Stomach smooth muscle (tissue), 2 donors: ENCODE data around the gene RAPGEF1.

Source experiments
- H3K27ac ChIP-seq: one replicate; pipeline ENCODE4 v1.7.0; 2013; ENCODE audit warnings: mild to moderate bottlenecking, low read length, inconsistent platforms
- H3K27me3 ChIP-seq, 2 donors: one replicate each; pipeline ENCODE4 v1.7.0; 2013; ENCODE audit warnings: low read length in 2 of 2; ENCODE audit not compliant: insufficient read depth in 2 of 2, control insufficient read depth in 1 of 2
- H3K36me3 ChIP-seq, 2 donors: one replicate each; pipeline ENCODE4 v1.7.0; 2013; ENCODE audit warnings: low read length in 2 of 2; ENCODE audit not compliant: control insufficient read depth in 2 of 2, insufficient read depth in 2 of 2
- H3K4me1 ChIP-seq: one replicate; pipeline ENCODE4 v1.7.0; 2013; ENCODE audit warnings: low read length; ENCODE audit not compliant: control insufficient read depth, insufficient read depth
- H3K4me3 ChIP-seq, 2 donors: one replicate each; pipeline ENCODE4 v1.7.0; 2013; ENCODE audit warnings: low read length in 2 of 2
- H3K9ac ChIP-seq, 2 donors: one replicate each; pipeline ENCODE4 v1.7.0; 2013; ENCODE audit warnings: low read length in 2 of 2, mild to moderate bottlenecking in 1 of 2
- H3K9me3 ChIP-seq, 2 donors: one replicate each; pipeline ENCODE4 v1.7.0; 2013; ENCODE audit warnings: low read length in 2 of 2; ENCODE audit not compliant: control insufficient read depth in 2 of 2
- donor health status: healthy.
- donor health status: Pancreatic carcinoma.

The RAPGEF1 gene

DNA sequence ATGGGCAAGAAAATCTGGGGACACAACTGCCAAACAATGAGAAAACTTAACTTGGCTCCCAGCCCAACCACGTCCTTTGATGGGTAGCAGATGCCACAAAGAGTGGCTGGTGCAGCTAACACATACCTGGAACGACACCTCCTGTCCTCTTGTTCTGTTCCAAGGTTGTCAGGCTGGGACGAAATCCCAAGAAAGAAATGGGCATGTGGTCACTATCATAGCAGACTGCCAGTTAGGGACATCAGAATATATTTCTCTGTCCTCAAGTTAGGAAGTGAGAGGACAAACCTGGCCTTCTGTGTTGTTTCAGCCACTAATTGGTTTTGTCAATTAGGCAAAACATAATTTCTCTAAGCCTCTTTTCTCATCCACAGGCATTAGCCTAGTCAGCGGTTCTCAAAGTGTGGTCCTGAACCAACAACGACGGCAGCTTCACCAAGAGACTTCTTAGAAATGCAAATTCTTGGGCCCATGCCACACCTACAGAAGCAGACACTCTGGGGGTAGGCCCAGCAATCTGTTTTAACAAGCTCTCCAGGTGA, 63.4 kb downstream of the RAPGEF1 start:
- Histone ChIP-seq H3K4me1 (peaks cover 63% of the 10 kb centered on the region), H3K27ac (peak overlapping the region; percentile 69), H3K4me3 (peak overlapping the region; percentile 1 to 15), H3K27me3 (no peaks in the 10 kb centered on the region), H3K9ac (no peak overlapping the region), H3K9me3 (no peaks in the 10 kb centered on the region), H3K36me3 (no peaks in the 10 kb centered on the region)

DNA sequence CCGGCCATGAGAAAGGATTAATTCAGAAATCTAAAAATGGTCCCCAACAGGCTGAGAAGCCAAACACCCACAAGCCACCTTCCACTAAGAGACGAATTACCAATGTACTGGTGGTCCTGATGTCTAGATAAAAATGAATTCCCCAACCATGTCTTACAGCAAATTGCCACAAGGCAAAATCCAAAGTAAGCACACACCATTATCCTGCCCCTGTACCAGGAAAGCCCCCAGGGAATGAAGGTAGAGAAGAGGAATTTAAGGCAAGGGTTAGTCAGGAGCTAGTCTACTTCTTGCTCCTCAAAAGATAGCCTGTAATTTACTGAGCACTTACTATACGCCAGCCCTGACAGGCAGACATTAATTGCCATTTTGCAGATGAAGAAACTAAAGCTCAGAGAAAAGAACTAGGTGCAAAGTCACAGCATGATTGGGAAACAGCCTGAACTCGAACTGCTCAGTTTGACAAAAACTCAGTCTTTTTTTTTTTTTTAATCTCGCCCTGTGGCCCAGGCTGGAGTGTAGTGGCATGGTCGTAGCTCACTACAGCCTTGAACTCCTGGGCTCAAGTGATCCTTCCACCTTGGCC, 64.3 kb downstream of the RAPGEF1 start:
- H3K4me3 ChIP-seq = no peak overlapping the region
- peak overlapping the region; percentile 69 for H3K27ac ChIP-seq
- peak overlapping the region in 1 of 2 donors; percentile 2 for H3K9ac ChIP-seq
- H3K27me3 ChIP-seq = no peaks in the 10 kb centered on the region
- H3K36me3 ChIP-seq = no peaks in the 10 kb centered on the region
- H3K9me3 ChIP-seq = no peaks in the 10 kb centered on the region
- peaks cover 72% of the 10 kb centered on the region for H3K4me1 ChIP-seq

DNA sequence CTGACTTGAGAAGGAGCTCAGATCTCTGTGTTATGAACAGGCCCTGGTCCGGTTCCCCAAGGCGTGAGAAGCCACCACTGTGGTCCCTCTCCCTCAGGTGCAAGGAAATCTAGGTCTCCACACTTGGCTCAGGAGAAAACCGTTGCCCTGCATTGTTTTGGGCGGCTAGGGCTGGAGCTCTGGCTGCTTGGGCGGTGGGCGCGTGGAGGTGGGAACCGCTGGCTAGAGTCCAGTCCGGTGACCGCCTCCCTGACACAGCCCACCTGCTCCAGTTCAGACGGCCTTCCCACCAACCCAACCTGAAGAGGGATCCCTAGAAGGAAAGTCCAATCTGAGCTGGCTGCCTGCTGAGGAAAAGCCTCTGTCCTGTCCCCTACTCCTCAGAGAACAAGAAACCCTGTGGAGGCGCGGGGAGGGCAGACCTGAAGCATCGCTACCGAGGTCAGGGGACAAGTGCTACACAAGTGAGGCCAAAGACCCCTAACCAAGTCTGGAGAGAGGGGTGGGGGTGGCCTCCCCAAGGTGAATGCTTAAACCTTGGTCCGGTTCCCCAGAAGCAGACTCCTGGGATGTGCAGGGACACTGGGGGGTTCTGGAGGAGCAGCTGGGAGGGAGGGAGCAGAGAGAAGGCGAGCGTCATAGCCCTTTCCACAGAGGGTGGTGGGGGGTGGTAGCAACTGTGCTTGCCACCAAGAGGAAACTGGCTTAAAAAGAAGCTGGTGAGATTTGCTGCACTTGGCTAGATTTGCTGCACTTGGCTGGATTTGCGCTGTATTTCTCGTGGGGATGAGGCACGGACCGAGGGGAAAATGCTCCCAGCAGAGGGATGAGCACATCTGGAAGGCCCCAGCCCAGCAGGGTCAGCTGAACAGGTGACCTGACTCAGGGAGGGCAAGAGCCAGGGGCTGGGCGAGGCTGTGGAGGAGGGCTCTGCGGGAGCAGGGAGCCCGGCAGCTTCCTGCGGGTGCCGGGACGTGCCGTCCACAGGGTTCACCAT, 65.2 kb downstream of the RAPGEF1 start:
- no peaks in the 10 kb centered on the region for H3K9me3 ChIP-seq
- H3K36me3 ChIP-seq = no peaks in the 10 kb centered on the region
- no peak overlapping the region for H3K9ac ChIP-seq
- H3K4me3 ChIP-seq = no peak overlapping the region
- H3K27me3 ChIP-seq = no peaks in the 10 kb centered on the region
- H3K27ac ChIP-seq = peak overlapping the region; percentile 6
- peaks cover 80% of the 10 kb centered on the region for H3K4me1 ChIP-seq

DNA sequence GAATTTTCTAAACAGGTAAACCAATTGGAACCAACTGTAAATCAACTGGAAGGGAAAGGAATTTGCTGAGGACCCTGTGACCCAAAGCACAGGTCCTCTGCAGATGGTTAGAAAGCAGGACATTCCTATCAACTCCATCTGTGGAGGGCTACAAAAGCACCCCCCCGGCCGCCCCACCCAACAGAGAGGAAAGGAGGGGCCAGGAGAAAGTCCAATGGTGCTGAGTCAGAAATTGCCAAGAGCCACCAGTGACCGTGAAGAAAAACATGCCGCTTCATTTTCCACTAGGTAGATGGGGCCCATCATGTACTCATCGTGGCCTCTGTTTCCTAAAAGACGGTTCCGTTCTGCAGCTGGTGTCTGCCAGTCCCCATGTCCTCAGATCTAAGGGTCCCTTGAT, 66.3 kb downstream of the RAPGEF1 start:
- no peaks in the 10 kb centered on the region for H3K36me3 ChIP-seq
- no peaks in the 10 kb centered on the region for H3K9me3 ChIP-seq
- H3K9ac ChIP-seq = no peak overlapping the region
- peaks cover 81% of the 10 kb centered on the region for H3K4me1 ChIP-seq
- no peak overlapping the region for H3K27ac ChIP-seq
- no peak overlapping the region for H3K4me3 ChIP-seq
- no peaks in the 10 kb centered on the region for H3K27me3 ChIP-seq

DNA sequence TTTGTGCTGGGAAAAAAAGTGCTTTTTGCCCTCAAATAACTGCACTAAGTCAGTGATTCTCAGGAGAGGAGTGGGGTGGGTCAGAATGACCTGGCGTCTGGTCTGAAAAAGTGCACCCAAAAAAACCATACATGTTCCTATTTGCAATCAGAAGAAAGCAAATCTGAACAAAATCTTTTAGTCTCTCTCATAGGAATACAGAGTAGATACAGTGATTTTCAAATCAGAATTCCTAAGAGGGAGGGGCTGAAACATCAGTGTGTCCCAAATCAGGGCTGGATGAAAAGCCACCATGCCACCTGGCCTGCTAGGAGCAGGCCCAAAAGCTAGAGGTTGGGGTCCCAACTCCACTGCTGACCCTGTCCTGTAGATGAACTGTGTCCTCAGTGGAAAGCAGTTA, 66.8 kb downstream of the RAPGEF1 start:
- Histone ChIP-seq H3K4me3 (no peak overlapping the region), H3K9me3 (no peaks in the 10 kb centered on the region), H3K27ac (no peak overlapping the region), H3K36me3 (no peaks in the 10 kb centered on the region), H3K9ac (no peak overlapping the region), H3K27me3 (no peaks in the 10 kb centered on the region), H3K4me1 (peaks cover 81% of the 10 kb centered on the region)

DNA sequence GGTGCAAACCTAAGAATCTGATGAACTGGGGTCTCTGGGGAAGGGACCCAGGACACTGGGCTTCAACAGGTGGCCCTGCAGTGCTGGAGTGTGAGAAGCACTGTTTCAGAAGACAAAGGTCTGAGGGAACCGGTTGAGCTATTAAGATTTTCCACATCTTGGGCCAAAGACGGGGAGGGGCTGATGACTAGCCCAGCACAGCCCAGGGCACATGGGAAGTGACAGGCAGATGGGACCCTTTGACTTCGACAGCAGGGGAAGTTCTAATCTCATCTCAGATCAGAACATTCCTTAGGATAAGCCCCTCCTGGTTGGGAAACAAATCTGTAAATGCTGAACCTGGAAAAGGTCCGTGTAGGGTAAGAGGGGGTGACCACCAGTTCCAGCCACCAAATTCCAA, 67.4 kb downstream of the RAPGEF1 start:
- H3K4me3 ChIP-seq = no peak overlapping the region
- H3K27me3 ChIP-seq = no peaks in the 10 kb centered on the region
- peaks cover 79% of the 10 kb centered on the region for H3K4me1 ChIP-seq
- H3K36me3 ChIP-seq = no peaks in the 10 kb centered on the region
- H3K9ac ChIP-seq = no peak overlapping the region
- no peak overlapping the region for H3K27ac ChIP-seq
- no peaks in the 10 kb centered on the region for H3K9me3 ChIP-seq

DNA sequence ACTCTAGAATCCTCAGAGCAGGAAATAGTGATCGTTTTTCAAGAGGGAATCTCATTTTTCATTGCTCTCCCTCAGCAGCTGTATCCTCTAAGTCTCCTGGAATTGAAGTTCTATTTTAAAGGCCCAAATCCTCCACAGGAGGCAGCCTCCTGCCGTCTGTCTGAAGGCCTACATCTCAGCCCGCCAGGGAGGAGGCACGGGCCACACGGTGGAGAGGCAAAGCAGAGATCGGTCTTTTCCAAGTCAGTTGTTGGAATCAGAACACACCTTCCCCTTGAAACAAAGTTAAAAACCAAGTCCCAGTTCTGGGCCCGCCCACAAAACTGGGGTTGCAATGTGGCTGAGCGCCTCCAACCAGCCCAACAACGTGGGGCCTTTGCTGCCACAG, 68.7 kb downstream of the RAPGEF1 start:
- peaks cover 68% of the 10 kb centered on the region for H3K4me1 ChIP-seq
- no peak overlapping the region for H3K27ac ChIP-seq
- H3K9ac ChIP-seq = no peak overlapping the region

DNA sequence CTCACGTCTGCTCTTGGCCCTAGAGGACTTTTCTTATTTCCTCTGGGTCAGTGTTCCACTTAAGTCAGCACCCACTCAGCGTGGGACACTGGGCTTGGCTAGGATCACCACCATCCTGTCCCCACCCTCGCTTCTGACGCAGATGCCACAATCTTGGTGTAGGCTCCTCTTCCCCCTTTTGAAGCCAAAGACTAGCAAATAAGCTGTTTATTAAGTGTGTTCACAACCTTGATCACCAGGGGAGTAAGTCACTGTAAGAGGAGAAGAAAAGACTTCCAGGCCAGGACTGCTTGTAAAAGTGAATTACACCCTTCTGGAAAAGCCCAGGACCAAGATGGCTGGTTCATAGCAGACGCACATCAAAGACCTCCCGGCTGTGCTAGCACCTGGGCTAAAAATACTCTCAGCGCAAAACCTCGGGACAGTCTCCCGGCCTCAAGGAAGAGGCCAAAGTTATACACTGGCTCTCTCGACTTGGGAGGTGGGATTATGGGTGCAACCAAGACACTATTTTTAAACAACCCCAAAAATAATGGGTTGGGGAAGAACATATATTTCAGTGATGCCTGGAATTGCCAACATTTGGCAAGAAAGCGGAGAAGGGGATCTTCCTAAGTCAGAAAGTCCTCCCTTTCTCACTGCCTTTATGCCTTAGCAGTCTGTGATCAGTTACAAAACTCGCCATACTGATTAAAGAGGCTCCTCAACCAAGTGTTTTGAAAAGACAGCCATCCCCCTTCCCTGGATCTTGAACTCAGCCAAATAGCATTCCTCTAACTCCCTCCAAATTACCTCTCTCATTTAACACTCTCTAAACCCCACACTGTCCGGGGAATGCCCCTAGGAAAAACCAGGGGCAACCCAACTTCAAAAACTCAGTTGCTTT, 69.4 kb downstream of the RAPGEF1 start:
- H3K36me3 ChIP-seq = no peaks in the 10 kb centered on the region
- no peak overlapping the region for H3K4me3 ChIP-seq
- H3K4me1 ChIP-seq = peaks cover 64% of the 10 kb centered on the region
- no peaks in the 10 kb centered on the region for H3K9me3 ChIP-seq
- peak overlapping the region; percentile 69 for H3K27ac ChIP-seq
- no peaks in the 10 kb centered on the region for H3K27me3 ChIP-seq
- no peak overlapping the region for H3K9ac ChIP-seq

More for the DNA sequence above, 68.7 kb downstream of the RAPGEF1 start:
- H3K36me3 ChIP-seq = no peaks in the 10 kb centered on the region
- H3K27me3 ChIP-seq = no peaks in the 10 kb centered on the region
- no peaks in the 10 kb centered on the region for H3K9me3 ChIP-seq
- no peak overlapping the region for H3K4me3 ChIP-seq

DNA sequence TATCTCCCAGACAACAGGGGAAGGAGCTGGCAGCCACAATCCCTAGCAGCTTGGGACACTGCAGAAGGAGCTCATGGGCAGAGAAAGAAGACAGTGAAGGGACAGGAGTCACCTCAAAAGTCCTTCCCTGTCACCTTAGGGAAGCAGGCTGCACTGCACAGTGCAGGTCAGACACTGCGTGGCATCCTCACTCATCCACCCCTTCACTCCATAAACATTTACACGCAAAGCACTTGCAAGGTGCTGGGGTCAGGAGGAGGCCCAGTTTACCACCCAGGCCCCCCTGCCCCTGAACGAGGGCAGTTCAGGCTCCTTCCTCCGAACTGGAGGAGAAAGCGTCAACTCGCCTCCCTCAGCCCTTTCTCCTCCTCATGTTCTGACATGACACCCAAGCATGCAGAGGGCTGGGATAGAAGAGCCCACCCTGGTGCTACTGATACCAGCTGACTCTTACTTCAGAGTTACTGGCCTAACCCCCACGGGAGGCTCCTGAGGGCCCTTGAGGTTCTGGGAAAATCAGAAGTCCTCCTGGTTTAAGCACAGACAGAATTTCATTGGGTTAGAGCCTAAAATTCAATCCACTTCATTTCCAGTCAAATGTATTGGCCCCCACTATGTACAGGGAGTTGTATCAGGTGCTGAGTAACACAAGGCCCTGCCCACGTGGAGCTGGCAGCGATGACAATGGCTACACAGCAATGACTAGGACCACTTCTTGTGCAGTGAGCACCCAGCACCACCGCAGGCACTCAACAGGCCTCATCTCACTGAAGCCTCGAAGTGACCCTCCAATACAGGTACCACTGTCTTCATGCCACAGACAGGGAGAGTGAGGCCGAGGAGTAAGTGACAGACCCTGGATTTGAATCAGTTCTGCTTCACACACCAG, 70.4 kb downstream of the RAPGEF1 start:
- Histone ChIP-seq H3K4me3 (peak overlapping the region in 1 of 2 donors; percentile 44), H3K27me3 (no peaks in the 10 kb centered on the region), H3K9me3 (no peaks in the 10 kb centered on the region), H3K27ac (peak overlapping the region; percentile 69), H3K9ac (peak overlapping the region; percentile 1 to 66), H3K36me3 (no peaks in the 10 kb centered on the region), H3K4me1 (peaks cover 54% of the 10 kb centered on the region)
